ENCODE results near the gene SMAD7.

Gene SMAD7

GRCh38 chr18:48959921-48960920 lies 9.5 kb upstream of the SMAD7 start:
- peaks cover 25% of the 10 kb centered on the region for H3K27me3 Mint-ChIP-seq
- H3K4me3 Mint-ChIP-seq, result no peak overlapping the region
- intact Hi-C loops (cut with micrococcal nuclease), result no loop called here
- no peaks in the 10 kb centered on the region for H3K9me3 Mint-ChIP-seq
- H3K36me3 Mint-ChIP-seq (ENCODE audit: low read depth), result no peaks in the 10 kb centered on the region
- peaks cover 15% of the 10 kb centered on the region for H3K4me1 Mint-ChIP-seq (ENCODE audit: low read depth)
- no peak overlapping the region for H3K27ac Mint-ChIP-seq

GRCh38 chr18:48959551-48959920 lies 8.8 kb upstream of the SMAD7 start:
- Mint-ChIP-seq H3K27me3 (peaks cover 23% of the 10 kb centered on the region), H3K9me3 (no peaks in the 10 kb centered on the region), H3K36me3 (ENCODE audit: low read depth) (no peaks in the 10 kb centered on the region), H3K4me3 (no peak overlapping the region), H3K27ac (peak overlapping the region; percentile 24), H3K4me1 (ENCODE audit: low read depth) (peaks cover 15% of the 10 kb centered on the region)
- intact Hi-C loops (cut with micrococcal nuclease), result no loop called here

GRCh38 chr18:48958951-48959350 lies 8.2 kb upstream of the SMAD7 start:
- no peaks in the 10 kb centered on the region for H3K9me3 Mint-ChIP-seq
- H3K27ac Mint-ChIP-seq, result peak overlapping the region; percentile 24
- no peaks in the 10 kb centered on the region for H3K36me3 Mint-ChIP-seq (ENCODE audit: low read depth)
- peaks cover 15% of the 10 kb centered on the region for H3K4me1 Mint-ChIP-seq (ENCODE audit: low read depth)
- H3K27me3 Mint-ChIP-seq, result peaks cover 23% of the 10 kb centered on the region
- H3K4me3 Mint-ChIP-seq, result no peak overlapping the region
- intact Hi-C loops (cut with micrococcal nuclease), result no loop called here

GRCh38 chr18:48957616-48958015 lies 6.9 kb upstream of the SMAD7 start:
- H3K27ac Mint-ChIP-seq, result no peak overlapping the region
- no peaks in the 10 kb centered on the region for H3K36me3 Mint-ChIP-seq (ENCODE audit: low read depth)
- H3K4me3 Mint-ChIP-seq, result no peak overlapping the region
- intact Hi-C loops (cut with micrococcal nuclease), result no loop called here
- H3K9me3 Mint-ChIP-seq, result no peaks in the 10 kb centered on the region
- H3K27me3 Mint-ChIP-seq, result peaks cover 15% of the 10 kb centered on the region
- peaks cover 15% of the 10 kb centered on the region for H3K4me1 Mint-ChIP-seq (ENCODE audit: low read depth)

GRCh38 chr18:48957136-48957535 lies 6.4 kb upstream of the SMAD7 start:
- intact Hi-C loops (cut with micrococcal nuclease), result no loop called here

GRCh38 chr18:48956356-48956755 lies 5.6 kb upstream of the SMAD7 start:
- Mint-ChIP-seq H3K4me3 (no peak overlapping the region), H3K9me3 (no peaks in the 10 kb centered on the region), H3K27ac (no peak overlapping the region), H3K36me3 (ENCODE audit: low read depth) (no peaks in the 10 kb centered on the region), H3K4me1 (ENCODE audit: low read depth) (peaks cover 20% of the 10 kb centered on the region), H3K27me3 (peaks cover 4% of the 10 kb centered on the region)
- intact Hi-C loops (cut with micrococcal nuclease), result no loop called here

More at GRCh38 chr18:48957136-48957535, 6.4 kb upstream of the SMAD7 start:
- Mint-ChIP-seq H3K27ac (no peak overlapping the region), H3K4me1 (ENCODE audit: low read depth) (peaks cover 18% of the 10 kb centered on the region), H3K27me3 (peaks cover 11% of the 10 kb centered on the region), H3K4me3 (no peak overlapping the region), H3K36me3 (ENCODE audit: low read depth) (no peaks in the 10 kb centered on the region), H3K9me3 (no peaks in the 10 kb centered on the region)

- intact Hi-C loops (cut with micrococcal nuclease), result no loop called here
- peaks cover 5% of the 10 kb centered on the region for H3K36me3 Mint-ChIP-seq (ENCODE audit: low read depth)
- peaks cover 4% of the 10 kb centered on the region for H3K27me3 Mint-ChIP-seq
- no peak overlapping the region for H3K4me3 Mint-ChIP-seq
- no peak overlapping the region for H3K27ac Mint-ChIP-seq
- peaks cover 20% of the 10 kb centered on the region for H3K4me1 Mint-ChIP-seq (ENCODE audit: low read depth)
- no peaks in the 10 kb centered on the region for H3K9me3 Mint-ChIP-seq
Observed at GRCh38 chr18:48955830-48956261, 5.1 kb upstream of the SMAD7 start.

GRCh38 chr18:48954886-48955819 lies 4.4 kb upstream of the SMAD7 start:
- peaks cover 12% of the 10 kb centered on the region for H3K36me3 Mint-ChIP-seq (ENCODE audit: low read depth)
- intact Hi-C loops (cut with micrococcal nuclease), result loop anchor here (5.0 kb wide), 3 partner anchors 37 to 178 kb away; no protein-coding TSS in a partner anchor
- peaks cover 4% of the 10 kb centered on the region for H3K27me3 Mint-ChIP-seq
- H3K27ac Mint-ChIP-seq, result no peak overlapping the region
- H3K9me3 Mint-ChIP-seq, result no peaks in the 10 kb centered on the region
- H3K4me3 Mint-ChIP-seq, result no peak overlapping the region
- peaks cover 15% of the 10 kb centered on the region for H3K4me1 Mint-ChIP-seq (ENCODE audit: low read depth)

GRCh38 chr18:48953104-48953706 lies 2.4 kb upstream of the SMAD7 start:
- Mint-ChIP-seq H3K27ac (peak overlapping the region; percentile 99), H3K4me1 (ENCODE audit: low read depth) (peaks cover 16% of the 10 kb centered on the region), H3K4me3 (peak overlapping the region; percentile 13), H3K27me3 (peaks cover 4% of the 10 kb centered on the region), H3K36me3 (ENCODE audit: low read depth) (peaks cover 31% of the 10 kb centered on the region), H3K9me3 (no peaks in the 10 kb centered on the region)
- intact Hi-C loops (cut with micrococcal nuclease), result loop anchor here (5.0 kb wide), 3 partner anchors 39 to 176 kb away; no protein-coding TSS in a partner anchor

- Mint-ChIP-seq H3K4me3 (peak overlapping the region; percentile 94), H3K27me3 (peaks cover 4% of the 10 kb centered on the region), H3K9me3 (no peaks in the 10 kb centered on the region), H3K27ac (peak overlapping the region; percentile 99), H3K36me3 (ENCODE audit: low read depth) (peaks cover 38% of the 10 kb centered on the region), H3K4me1 (ENCODE audit: low read depth) (peaks cover 24% of the 10 kb centered on the region)
- intact Hi-C loops (cut with micrococcal nuclease), result loop anchor here (5.0 kb wide), 3 partner anchors 40 to 175 kb away; no protein-coding TSS in a partner anchor
Observed at GRCh38 chr18:48952287-48953103, 1.7 kb upstream of the SMAD7 start.

- H3K36me3 Mint-ChIP-seq (ENCODE audit: low read depth), result peaks cover 46% of the 10 kb centered on the region
- H3K4me1 Mint-ChIP-seq (ENCODE audit: low read depth), result peaks cover 32% of the 10 kb centered on the region
- peak overlapping the region; percentile 94 for H3K4me3 Mint-ChIP-seq
- H3K27ac Mint-ChIP-seq, result peak overlapping the region; percentile 99
- peaks cover 4% of the 10 kb centered on the region for H3K27me3 Mint-ChIP-seq
- no peaks in the 10 kb centered on the region for H3K9me3 Mint-ChIP-seq
- intact Hi-C loops (cut with micrococcal nuclease), result loop anchor here (5.0 kb wide), 3 partner anchors 41 to 174 kb away; no protein-coding TSS in a partner anchor
Observed at GRCh38 chr18:48951448-48952286, 902 bp upstream of the SMAD7 start.
